Peyer's patch (tissue), 4 donors: ENCODE data around the gene KLHL6.

Experiments used
- CTCF ChIP-seq, 6 experiments: fragments of 450-650 bp in 4 of 6; fragments of 200-600 bp in 2 of 6; sonication (generic) in 1 of 6; IDR thresholded peaks; one replicate each; pipeline ENCODE4 v1.5.1; 2017 to 2019; ENCODE audit warnings: antibody characterized with exemption in 6 of 6, mild to moderate bottlenecking in 3 of 6, moderate library complexity in 1 of 6
- POLR2A ChIP-seq, 2 donors: fragments of 450-650 bp; IDR thresholded peaks; one replicate each; pipeline ENCODE4 v1.5.1; 2017; ENCODE audit warnings: antibody characterized with exemption in 2 of 2, mild to moderate bottlenecking in 2 of 2, moderate library complexity in 2 of 2

GRCh38 chr3:183540501-183541234, 14.8 kb downstream of the KLHL6 start:
- TF ChIP-seq CTCF (IDR thresholded peaks at IDR 0.05), result no peak
- TF ChIP-seq POLR2A (IDR thresholded peaks at IDR 0.05), result no peak
